HepG2 (cell line): ENCODE measurements around the gene PRM2. TPM values are rescaled to one million over a fixed set of nuclear protein-coding genes. Genes with fewer than 3 reads are reported as not detected.

Experiments
- CC2D1A ChIP-seq: sonication (generic); formaldehyde crosslinking; IDR thresholded peaks from 2 replicates; pipeline ENCODE4 v1.8.1; 2023; ENCODE audit warnings: mild to moderate bottlenecking, missing genetic modification reagents
- DPF2 ChIP-seq: sonication (generic); formaldehyde crosslinking; IDR thresholded peaks from 2 replicates; pipeline ENCODE4 v1.4.0; 2020; ENCODE audit warnings: mild to moderate bottlenecking, low read depth, missing genetic modification reagents, borderline replicate concordance
- GABPB1 ChIP-seq: IDR thresholded peaks from 2 replicates; pipeline ENCODE4 v1.6.1; 2016; ENCODE audit warnings: mild to moderate bottlenecking, missing genetic modification reagents, moderate library complexity, missing compliant biosample characterization
- NCOA1 ChIP-seq: sonication (generic); formaldehyde crosslinking; IDR thresholded peaks from 2 replicates; pipeline ENCODE4 v1.9.0; 2021; ENCODE audit warnings: missing genetic modification reagents
- NR3C1 ChIP-seq: sonication (generic); formaldehyde crosslinking; IDR thresholded peaks from 2 replicates; pipeline ENCODE4 v1.4.0; 2020; ENCODE audit warnings: missing genetic modification reagents
- POGZ ChIP-seq: sonication (generic); formaldehyde crosslinking; IDR thresholded peaks from 2 replicates; pipeline ENCODE4 v1.4.0; 2020; ENCODE audit warnings: mild to moderate bottlenecking, missing genetic modification reagents
- POLR2G ChIP-seq: fragments of 200-400 bp; formaldehyde crosslinking; IDR thresholded peaks from 2 replicates; pipeline ENCODE4 v1.6.1; 2018; ENCODE audit warnings: mild to moderate bottlenecking, low read depth, low read length, moderate library complexity
- RBAK ChIP-seq: sonication (generic); formaldehyde crosslinking; IDR thresholded peaks from 2 replicates; pipeline ENCODE4 v1.5.1; 2020; ENCODE audit warnings: mild to moderate bottlenecking, missing genetic modification reagents
- SIX1 ChIP-seq: sonication (generic); formaldehyde crosslinking; IDR thresholded peaks from 2 replicates; pipeline ENCODE4 v1.4.0; 2020; ENCODE audit warnings: missing genetic modification reagents, borderline replicate concordance
- TARDBP ChIP-seq: sonication (generic); formaldehyde crosslinking; IDR thresholded peaks from 2 replicates; pipeline ENCODE4 v1.8.0; 2022; ENCODE audit warnings: mild to moderate bottlenecking, missing genetic modification reagents
- TEAD3 ChIP-seq: optimal IDR thresholded peaks from 2 replicates; pipeline ENCODE3; 2016; ENCODE audit warnings: borderline replicate concordance
- TRIM24 ChIP-seq: sonication (generic); formaldehyde crosslinking; IDR thresholded peaks from 2 replicates; pipeline ENCODE4 v1.8.0; 2022; ENCODE audit warnings: mild to moderate bottlenecking, missing genetic modification reagents
- WIZ ChIP-seq: sonication (generic); formaldehyde crosslinking; IDR thresholded peaks from 2 replicates; pipeline ENCODE4 v1.5.1; 2020; ENCODE audit warnings: mild to moderate bottlenecking, missing genetic modification reagents
- ZBTB42 ChIP-seq: sonication (generic); formaldehyde crosslinking; IDR thresholded peaks from 2 replicates; pipeline ENCODE4 v1.5.0; 2020; ENCODE audit warnings: mild to moderate bottlenecking, missing genetic modification reagents
- ZNF17 ChIP-seq: sonication (generic); formaldehyde crosslinking; IDR thresholded peaks from 2 replicates; pipeline ENCODE4 v1.5.0; 2020; ENCODE audit warnings: mild to moderate bottlenecking, missing genetic modification reagents
- ZNF24 ChIP-seq: fragments of 450-650 bp; IDR thresholded peaks from 2 replicates; pipeline ENCODE4 v1.6.1; 2017; ENCODE audit warnings: antibody characterized with exemption, mild to moderate bottlenecking
- ZNF619 ChIP-seq: sonication (generic); formaldehyde crosslinking; IDR thresholded peaks from 2 replicates; pipeline ENCODE4 v1.4.0; 2020; ENCODE audit warnings: mild to moderate bottlenecking, missing genetic modification reagents
- polyA plus RNA-seq, 8 experiments: library from polyadenylated mRNA; depleted of rRNA in 3 of 8; stranded (reverse) in 7 of 8; unstranded in 1 of 8; fragments of >200 nt; fragmentation: Illumina TruSeq in 4 of 8; extraction: Trizol in 4 of 8; gene quantifications; 2 replicates each; pipeline versions ENCODE4 v1.2.1 to v1.2.3, GENCODE V29; 2011 to 2016; ENCODE audit warnings: low read depth in 4 of 8, missing spikeins in 1 of 8, mixed read lengths in 1 of 8; ENCODE audit not compliant: insufficient read depth in 1 of 8
- total RNA-seq, 5 experiments: library from RNA; depleted of rRNA; stranded (reverse); fragments of >200 nt; fragmentation: Illumina TruSeq; extraction: Trizol; gene quantifications; 2 replicates each; pipeline ENCODE4 v1.2.3, GENCODE V29; 2016; ENCODE audit warnings: low read depth in 1 of 5
- TF ChIP-seq, protein P1 (sequence below): sonication (generic); formaldehyde crosslinking; IDR thresholded peaks from 2 replicates; pipeline ENCODE4 v1.5.0; 2020; ENCODE audit warnings: missing genetic modification reagents
- TF ChIP-seq, protein P2 (sequence below): sonication (generic); formaldehyde crosslinking; IDR thresholded peaks from 2 replicates; pipeline ENCODE4 v1.5.0; 2020; ENCODE audit warnings: missing genetic modification reagents
- TF ChIP-seq, protein P3 (sequence below): sonication (generic); formaldehyde crosslinking; IDR thresholded peaks from 2 replicates; pipeline ENCODE4 v1.4.0; 2020; ENCODE audit warnings: missing genetic modification reagents, borderline replicate concordance
- TF ChIP-seq, protein P4 (sequence below): sonication (generic); formaldehyde crosslinking; IDR thresholded peaks from 2 replicates; pipeline ENCODE4 v1.4.0; 2020; ENCODE audit warnings: mild to moderate bottlenecking, missing genetic modification reagents

Gene PRM2
- total and polyA plus RNA-seq, 2 of the 13 experiments (the other 11 are each of a cell fraction or from before 2014, with no cell fraction given) = 0.54 TPM; not detected in 1

DNA sequence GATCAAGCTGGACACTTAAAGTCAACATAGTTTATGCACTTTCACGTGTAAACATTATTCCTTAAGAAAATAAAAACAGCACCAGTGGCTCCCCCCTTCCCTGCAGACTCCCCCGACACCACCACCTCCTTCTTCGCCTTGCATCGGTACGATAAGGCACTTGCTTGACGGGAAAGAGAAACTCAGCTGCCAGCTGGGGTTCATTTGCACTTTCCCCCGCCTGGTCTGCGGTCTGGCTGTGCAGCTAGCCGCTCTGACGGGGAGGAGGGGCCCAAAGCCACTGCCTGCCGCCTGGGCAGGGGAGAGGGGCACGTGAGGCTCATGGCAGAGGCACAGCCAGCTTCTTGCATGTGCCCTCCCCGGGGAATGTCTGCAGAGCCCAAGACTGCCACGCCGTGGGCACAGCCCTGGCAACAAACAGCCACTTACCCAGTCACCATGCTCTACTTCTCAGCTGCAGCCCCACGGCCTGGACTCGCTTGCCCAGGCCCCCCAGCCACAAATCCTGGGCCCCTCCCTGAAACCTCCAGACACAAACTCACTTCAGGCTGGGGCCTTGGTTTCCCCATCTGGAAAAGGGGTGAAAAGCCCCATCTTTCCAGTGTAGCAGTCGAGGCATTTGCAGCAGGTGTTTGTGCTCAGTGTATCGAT is 21.3 kb upstream of the PRM2 start (continued):
- TF ChIP-seq, protein P1, sequence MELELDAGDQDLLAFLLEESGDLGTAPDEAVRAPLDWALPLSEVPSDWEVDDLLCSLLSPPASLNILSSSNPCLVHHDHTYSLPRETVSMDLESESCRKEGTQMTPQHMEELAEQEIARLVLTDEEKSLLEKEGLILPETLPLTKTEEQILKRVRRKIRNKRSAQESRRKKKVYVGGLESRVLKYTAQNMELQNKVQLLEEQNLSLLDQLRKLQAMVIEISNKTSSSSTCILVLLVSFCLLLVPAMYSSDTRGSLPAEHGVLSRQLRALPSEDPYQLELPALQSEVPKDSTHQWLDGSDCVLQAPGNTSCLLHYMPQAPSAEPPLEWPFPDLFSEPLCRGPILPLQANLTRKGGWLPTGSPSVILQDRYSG (CRISPR knock-in tag) = no peak
- no peak for TF ChIP-seq TRIM24
- TF ChIP-seq NR3C1 = no peak
- peak; percentile 49 for TF ChIP-seq POLR2G
- TF ChIP-seq GABPB1 (CRISPR knock-in tag) = peak; percentile 61; the same call in 1 of the 2 replicates
- peak; percentile 75 for TF ChIP-seq TEAD3
- no peak for TF ChIP-seq CC2D1A (CRISPR knock-in tag)
- TF ChIP-seq, protein P2, sequence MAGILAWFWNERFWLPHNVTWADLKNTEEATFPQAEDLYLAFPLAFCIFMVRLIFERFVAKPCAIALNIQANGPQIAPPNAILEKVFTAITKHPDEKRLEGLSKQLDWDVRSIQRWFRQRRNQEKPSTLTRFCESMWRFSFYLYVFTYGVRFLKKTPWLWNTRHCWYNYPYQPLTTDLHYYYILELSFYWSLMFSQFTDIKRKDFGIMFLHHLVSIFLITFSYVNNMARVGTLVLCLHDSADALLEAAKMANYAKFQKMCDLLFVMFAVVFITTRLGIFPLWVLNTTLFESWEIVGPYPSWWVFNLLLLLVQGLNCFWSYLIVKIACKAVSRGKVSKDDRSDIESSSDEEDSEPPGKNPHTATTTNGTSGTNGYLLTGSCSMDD (CRISPR knock-in tag) = no peak
- TF ChIP-seq, protein P3, sequence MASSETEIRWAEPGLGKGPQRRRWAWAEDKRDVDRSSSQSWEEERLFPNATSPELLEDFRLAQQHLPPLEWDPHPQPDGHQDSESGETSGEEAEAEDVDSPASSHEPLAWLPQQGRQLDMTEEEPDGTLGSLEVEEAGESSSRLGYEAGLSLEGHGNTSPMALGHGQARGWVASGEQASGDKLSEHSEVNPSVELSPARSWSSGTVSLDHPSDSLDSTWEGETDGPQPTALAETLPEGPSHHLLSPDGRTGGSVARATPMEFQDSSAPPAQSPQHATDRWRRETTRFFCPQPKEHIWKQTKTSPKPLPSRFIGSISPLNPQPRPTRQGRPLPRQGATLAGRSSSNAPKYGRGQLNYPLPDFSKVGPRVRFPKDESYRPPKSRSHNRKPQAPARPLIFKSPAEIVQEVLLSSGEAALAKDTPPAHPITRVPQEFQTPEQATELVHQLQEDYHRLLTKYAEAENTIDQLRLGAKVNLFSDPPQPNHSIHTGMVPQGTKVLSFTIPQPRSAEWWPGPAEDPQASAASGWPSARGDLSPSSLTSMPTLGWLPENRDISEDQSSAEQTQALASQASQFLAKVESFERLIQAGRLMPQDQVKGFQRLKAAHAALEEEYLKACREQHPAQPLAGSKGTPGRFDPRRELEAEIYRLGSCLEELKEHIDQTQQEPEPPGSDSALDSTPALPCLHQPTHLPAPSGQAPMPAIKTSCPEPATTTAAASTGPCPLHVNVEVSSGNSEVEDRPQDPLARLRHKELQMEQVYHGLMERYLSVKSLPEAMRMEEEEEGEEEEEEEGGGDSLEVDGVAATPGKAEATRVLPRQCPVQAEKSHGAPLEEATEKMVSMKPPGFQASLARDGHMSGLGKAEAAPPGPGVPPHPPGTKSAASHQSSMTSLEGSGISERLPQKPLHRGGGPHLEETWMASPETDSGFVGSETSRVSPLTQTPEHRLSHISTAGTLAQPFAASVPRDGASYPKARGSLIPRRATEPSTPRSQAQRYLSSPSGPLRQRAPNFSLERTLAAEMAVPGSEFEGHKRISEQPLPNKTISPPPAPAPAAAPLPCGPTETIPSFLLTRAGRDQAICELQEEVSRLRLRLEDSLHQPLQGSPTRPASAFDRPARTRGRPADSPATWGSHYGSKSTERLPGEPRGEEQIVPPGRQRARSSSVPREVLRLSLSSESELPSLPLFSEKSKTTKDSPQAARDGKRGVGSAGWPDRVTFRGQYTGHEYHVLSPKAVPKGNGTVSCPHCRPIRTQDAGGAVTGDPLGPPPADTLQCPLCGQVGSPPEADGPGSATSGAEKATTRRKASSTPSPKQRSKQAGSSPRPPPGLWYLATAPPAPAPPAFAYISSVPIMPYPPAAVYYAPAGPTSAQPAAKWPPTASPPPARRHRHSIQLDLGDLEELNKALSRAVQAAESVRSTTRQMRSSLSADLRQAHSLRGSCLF (CRISPR knock-in tag) = no peak
- peak; percentile 10; the same call in 1 of the 2 replicates for TF ChIP-seq ZBTB42 (CRISPR knock-in tag)
- no peak for TF ChIP-seq ZNF17 (CRISPR knock-in tag)
- TF ChIP-seq WIZ (CRISPR knock-in tag) = peak; percentile 57; the same call in 1 of the 2 replicates
- TF ChIP-seq ZNF619 (CRISPR knock-in tag) = no peak
- no peak for TF ChIP-seq POGZ (CRISPR knock-in tag)
- TF ChIP-seq ZNF24 = no peak
- no peak for TF ChIP-seq NCOA1 (CRISPR knock-in tag)
- no peak; the same call in 1 of the 2 replicates for TF ChIP-seq SIX1 (CRISPR knock-in tag)
- peak; percentile 67 for TF ChIP-seq RBAK
- TF ChIP-seq TARDBP (CRISPR knock-in tag) = peak; percentile 31; the same call in 1 of the 2 replicates
- TF ChIP-seq DPF2 (CRISPR knock-in tag) = peak; percentile 79
- TF ChIP-seq, protein P4, sequence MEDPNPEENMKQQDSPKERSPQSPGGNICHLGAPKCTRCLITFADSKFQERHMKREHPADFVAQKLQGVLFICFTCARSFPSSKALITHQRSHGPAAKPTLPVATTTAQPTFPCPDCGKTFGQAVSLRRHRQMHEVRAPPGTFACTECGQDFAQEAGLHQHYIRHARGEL (CRISPR knock-in tag) = no peak
